SK-N-SH (cell line): ENCODE data around the gene CCT4. TPM values are rescaled to one million over a fixed set of nuclear protein-coding genes. Genes with fewer than 3 reads are reported as not detected.

Source experiments
- CTCF ChIA-PET: fragments of 300-600, 350-600 bp; formaldehyde crosslinking; extraction: SDS; loops from one replicate; lab custom pipeline; 2021; lab: Yijun Ruan, JAX
- POLR2A ChIA-PET: fragments of 350-600 bp; sonication (Branson Sonifier 250); formaldehyde crosslinking; extraction: SDS; loops from one replicate; lab custom pipeline; 2020; ENCODE audit warnings: antibody characterized with exemption, inconsistent platforms; lab: Yijun Ruan, JAX
- DNase-seq: peaks from one replicate; pipeline ENCODE4 v3.0.0; 2012
- H2AFZ ChIP-seq: fragments of 200-600 bp; sonication (generic); 2 replicates; pipeline ENCODE4 v1.8.1; 2016; ENCODE audit warnings: antibody characterized with exemption, mild to moderate bottlenecking, low read depth
- H3F3A ChIP-seq: fragments of 200-600 bp; sonication (generic); replicated peaks from 2 replicates; pipeline ENCODE3; 2016; ENCODE audit warnings: antibody characterized with exemption, mild to moderate bottlenecking; ENCODE audit not compliant: insufficient read depth
- H3K27ac ChIP-seq, 2 experiments: fragments of 200-500 bp in 1 of 2; fragments of 200-600 bp in 1 of 2; sonication (Bioruptor generic) in 1 of 2; sonication (generic), shearing (Covaris generic) in 1 of 2; 2 replicates each; pipeline versions ENCODE4 v1.5.1 to v1.6.1; 2014 to 2016; ENCODE audit warnings: low read depth in 2 of 2, inconsistent platforms in 1 of 2, low read length in 1 of 2, mild to moderate bottlenecking in 1 of 2, mixed read lengths in 1 of 2
- H3K27me3 ChIP-seq: fragments of 200-600 bp; sonication (generic), shearing (Covaris generic); 2 replicates; pipeline ENCODE4 v1.6.1; 2016; ENCODE audit warnings: mixed run types; ENCODE audit not compliant: insufficient read depth
- H3K36me3 ChIP-seq, 2 experiments: fragments of 200-500 bp in 1 of 2; fragments of 200-600 bp in 1 of 2; sonication (Bioruptor generic) in 1 of 2; sonication (generic) in 1 of 2; replicated peaks in 1 of 2; 2 replicates each; pipeline versions ENCODE3 to v1.5.1; 2014 to 2016; ENCODE audit warnings: low read length in 1 of 2, mild to moderate bottlenecking in 1 of 2; ENCODE audit not compliant: insufficient read depth in 2 of 2, control insufficient read depth in 1 of 2
- H3K4me1 ChIP-seq, 2 experiments: fragments of 200-500 bp in 1 of 2; fragments of 200-600 bp in 1 of 2; sonication (Bioruptor generic) in 1 of 2; sonication (generic), shearing (Covaris generic) in 1 of 2; 2 replicates each; pipeline versions ENCODE4 v1.5.1 to v1.6.1; 2014 to 2016; ENCODE audit warnings: low read depth in 1 of 2, low read length in 1 of 2, mixed run types in 1 of 2; ENCODE audit not compliant: insufficient read depth in 2 of 2, control insufficient read depth in 1 of 2
- H3K4me2 ChIP-seq: fragments of 200-600 bp; sonication (generic), shearing (Covaris generic); 2 replicates; pipeline ENCODE4 v1.6.1; 2017; ENCODE audit warnings: mixed run types
- H3K4me3 ChIP-seq, 2 experiments: fragments of 200-500 bp in 1 of 2; fragments of 200-600 bp in 1 of 2; sonication (Bioruptor generic) in 1 of 2; sonication (generic), shearing (Covaris generic) in 1 of 2; 2 replicates each; pipeline versions ENCODE4 v1.5.1 to v1.8.1; 2014 to 2016; ENCODE audit warnings: low read depth in 2 of 2, inconsistent platforms in 1 of 2, low read length in 1 of 2, mild to moderate bottlenecking in 1 of 2, mixed read lengths in 1 of 2, moderate library complexity in 1 of 2
- H3K79me2 ChIP-seq: fragments of 200-600 bp; sonication (generic); 2 replicates; pipeline ENCODE4 v1.8.1; 2017; ENCODE audit warnings: mild to moderate bottlenecking; ENCODE audit not compliant: insufficient read depth
- H3K9ac ChIP-seq: fragments of 200-600 bp; sonication (generic); 2 replicates; pipeline ENCODE4 v1.6.1; 2017; ENCODE audit warnings: mixed run types
- H3K9me2 ChIP-seq: fragments of 200-600 bp; sonication (generic); 2 replicates; pipeline ENCODE4 v1.6.1; 2017; ENCODE audit warnings: mixed run types
- H3K9me3 ChIP-seq: fragments of 200-600 bp; sonication (generic); 2 replicates; pipeline ENCODE4 v1.6.1; 2017; ENCODE audit warnings: mixed run types, mild to moderate bottlenecking, moderate library complexity
- H4K20me1 ChIP-seq: fragments of 200-600 bp; sonication (generic); 2 replicates; pipeline ENCODE4 v1.6.1; 2017; ENCODE audit warnings: mild to moderate bottlenecking, mixed run types; ENCODE audit not compliant: insufficient read depth
- EP300 ChIP-seq, 2 experiments: IDR thresholded peaks; 2 replicates each; pipeline versions ENCODE4 v1.4.0 to v1.6.1; 2012; ENCODE audit warnings: borderline replicate concordance in 1 of 2, low read depth in 1 of 2, low read length in 1 of 2
- EZH2phosphoT487 ChIP-seq: fragments of 200-600 bp; sonication (generic); IDR thresholded peaks from 2 replicates; pipeline ENCODE4 v1.6.1; 2017; ENCODE audit warnings: low read depth, mixed run types, mild to moderate bottlenecking, antibody characterized with exemption, moderate library complexity, borderline replicate concordance
- FOSL2 ChIP-seq: IDR thresholded peaks from 2 replicates; pipeline ENCODE4 v1.4.0; 2012; ENCODE audit warnings: low read depth, mild to moderate bottlenecking, moderate library complexity, borderline replicate concordance
- FOXJ3 ChIP-seq: sonication (generic); formaldehyde crosslinking; IDR thresholded peaks from 2 replicates; pipeline ENCODE4 v1.5.1; 2020; ENCODE audit warnings: mild to moderate bottlenecking, missing genetic modification reagents
- FOXM1 ChIP-seq: IDR thresholded peaks from 2 replicates; pipeline ENCODE4 v1.4.0; 2012; ENCODE audit warnings: low read depth, mild to moderate bottlenecking
- GABPA ChIP-seq: IDR thresholded peaks from 2 replicates; pipeline ENCODE4 v1.4.0; 2012; ENCODE audit warnings: low read depth, mild to moderate bottlenecking
- GATA2 ChIP-seq: sonication (generic); formaldehyde crosslinking; IDR thresholded peaks from 2 replicates; pipeline ENCODE4 v1.5.0; 2020; ENCODE audit warnings: mild to moderate bottlenecking, missing genetic modification reagents
- IRF3 ChIP-seq: fragments of 150-350 bp; IDR thresholded peaks from 2 replicates; pipeline ENCODE4 v1.6.1; 2016; ENCODE audit warnings: mild to moderate bottlenecking, low read depth, low read length
- MEF2A ChIP-seq: IDR thresholded peaks from 2 replicates; pipeline ENCODE4 v1.4.0; 2012; ENCODE audit warnings: low read depth, borderline replicate concordance
- MXI1 ChIP-seq: IDR thresholded peaks from 2 replicates; pipeline ENCODE4 v1.6.1; 2012; ENCODE audit warnings: mild to moderate bottlenecking, low read depth, low read length, improper control_type of control experiment
- NFIC ChIP-seq: IDR thresholded peaks from 2 replicates; pipeline ENCODE4 v1.4.0; 2012; ENCODE audit warnings: borderline replicate concordance
- RAD21 ChIP-seq: IDR thresholded peaks from 2 replicates; pipeline ENCODE4 v1.6.1; 2012; ENCODE audit warnings: mild to moderate bottlenecking, low read length
- RFX5 ChIP-seq: IDR thresholded peaks from 2 replicates; pipeline ENCODE4 v1.6.1; 2012; ENCODE audit warnings: mild to moderate bottlenecking, improper control_type of control experiment, low read length
- SIN3A ChIP-seq: IDR thresholded peaks from 2 replicates; pipeline ENCODE4 v1.6.1; 2012; ENCODE audit warnings: low read depth, mild to moderate bottlenecking, low read length, moderate library complexity, borderline replicate concordance
- TAF1 ChIP-seq: IDR thresholded peaks from 2 replicates; pipeline ENCODE4 v1.6.1; 2012; ENCODE audit warnings: low read depth, mild to moderate bottlenecking, low read length, moderate library complexity, borderline replicate concordance
- TEAD4 ChIP-seq: IDR thresholded peaks from 2 replicates; pipeline ENCODE4 v1.4.0; 2012; ENCODE audit warnings: mild to moderate bottlenecking, borderline replicate concordance; ENCODE audit not compliant: insufficient read depth
- USF1 ChIP-seq: IDR thresholded peaks from 2 replicates; pipeline ENCODE4 v1.4.0; 2012; ENCODE audit warnings: low read depth, borderline replicate concordance
- ZBTB33 ChIP-seq: IDR thresholded peaks from 2 replicates; pipeline ENCODE4 v1.4.0; 2012; ENCODE audit warnings: low read depth, borderline replicate concordance
- WGBS: methylation state at CpG from one replicate; pipeline ENCODE4 v1.1.6; 2017; ENCODE audit warnings: low lambda C conversion rate; 5-methylcytosine and 5-hydroxymethylcytosine counted together
- polyA plus RNA-seq, 3 experiments: library from polyadenylated mRNA; depleted of rRNA; stranded (reverse); fragments of >200 nt; gene quantifications; 2 replicates each; pipeline ENCODE4 v1.2.3, GENCODE V29; 2012
- TF ChIP-seq, protein P1 (sequence below): IDR thresholded peaks from 2 replicates; pipeline ENCODE4 v1.6.1; 2012; ENCODE audit warnings: mild to moderate bottlenecking, low read depth, low read length, moderate library complexity

Gene CCT4
- polyA plus RNA-seq, 1 of the 3 experiments (the other 2 are of a cell fraction), result 75.0 TPM

DNA sequence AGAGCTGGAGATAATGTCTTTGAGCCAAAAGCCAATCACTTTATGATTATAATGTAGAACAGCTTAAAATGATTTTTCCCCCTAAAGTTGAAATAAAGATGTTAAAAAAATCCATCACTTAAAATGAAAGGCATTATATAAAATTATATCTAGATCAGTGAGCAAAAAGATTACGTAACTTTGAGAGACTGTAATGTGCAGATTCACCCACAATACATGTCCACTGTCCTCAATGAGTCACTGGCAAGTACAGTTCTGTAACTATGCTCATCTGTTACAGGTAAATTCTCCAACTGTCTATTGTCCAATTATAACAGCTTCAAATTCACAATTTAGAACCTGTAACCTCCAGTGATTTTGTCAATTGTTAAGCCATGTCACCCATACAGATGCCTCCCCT is 53.6 kb downstream of the CCT4 start:
- no peak overlapping the region for H2AFZ ChIP-seq
- no peak overlapping the region for H3K9ac ChIP-seq
- H3K79me2 ChIP-seq, result no peaks in the 10 kb centered on the region
- no peaks in the 10 kb centered on the region for H3K9me2 ChIP-seq
- CTCF ChIA-PET, result no interaction called here
- no peak overlapping the region for H3K4me2 ChIP-seq
- H3K4me1 ChIP-seq, result no peaks in the 10 kb centered on the region
- no peak overlapping the region for H3K4me3 ChIP-seq
- no peak for DNase-seq
- H3F3A ChIP-seq, result no peaks in the 10 kb centered on the region
- H3K36me3 ChIP-seq, result peaks cover 0 to 2% of the 10 kb centered on the region in 2 experiments
- H4K20me1 ChIP-seq, result no peaks in the 10 kb centered on the region
- no peaks in the 10 kb centered on the region for H3K27me3 ChIP-seq
- WGBS, result 48% methylated on average over 1 of the region's 1 CpG
- H3K27ac ChIP-seq, result no peak overlapping the region
- no peak for TF ChIP-seq FOSL2
- TF ChIP-seq NFIC, result no peak
- no peak for TF ChIP-seq GATA2 (CRISPR knock-in tag)
- TF ChIP-seq RAD21, result no peak
- TF ChIP-seq RFX5, result no peak
- TF ChIP-seq FOXJ3 (CRISPR knock-in tag), result no peak
- TF ChIP-seq MEF2A, result no peak
- no peak for TF ChIP-seq GABPA
- TF ChIP-seq EP300 (IDR thresholded peaks at IDR 0.05; ENCODE audit: borderline replicate concordance in 1 of 2, low read depth in 1 of 2, low read length in 1 of 2), result no peak
- no peak for TF ChIP-seq SIN3A
- TF ChIP-seq FOXM1, result no peak
- no peak for TF ChIP-seq EZH2phosphoT487
- TF ChIP-seq IRF3, result no peak
- no peak for TF ChIP-seq ZBTB33
- TF ChIP-seq USF1, result no peak
- no peak for TF ChIP-seq TEAD4
- TF ChIP-seq, protein P1, sequence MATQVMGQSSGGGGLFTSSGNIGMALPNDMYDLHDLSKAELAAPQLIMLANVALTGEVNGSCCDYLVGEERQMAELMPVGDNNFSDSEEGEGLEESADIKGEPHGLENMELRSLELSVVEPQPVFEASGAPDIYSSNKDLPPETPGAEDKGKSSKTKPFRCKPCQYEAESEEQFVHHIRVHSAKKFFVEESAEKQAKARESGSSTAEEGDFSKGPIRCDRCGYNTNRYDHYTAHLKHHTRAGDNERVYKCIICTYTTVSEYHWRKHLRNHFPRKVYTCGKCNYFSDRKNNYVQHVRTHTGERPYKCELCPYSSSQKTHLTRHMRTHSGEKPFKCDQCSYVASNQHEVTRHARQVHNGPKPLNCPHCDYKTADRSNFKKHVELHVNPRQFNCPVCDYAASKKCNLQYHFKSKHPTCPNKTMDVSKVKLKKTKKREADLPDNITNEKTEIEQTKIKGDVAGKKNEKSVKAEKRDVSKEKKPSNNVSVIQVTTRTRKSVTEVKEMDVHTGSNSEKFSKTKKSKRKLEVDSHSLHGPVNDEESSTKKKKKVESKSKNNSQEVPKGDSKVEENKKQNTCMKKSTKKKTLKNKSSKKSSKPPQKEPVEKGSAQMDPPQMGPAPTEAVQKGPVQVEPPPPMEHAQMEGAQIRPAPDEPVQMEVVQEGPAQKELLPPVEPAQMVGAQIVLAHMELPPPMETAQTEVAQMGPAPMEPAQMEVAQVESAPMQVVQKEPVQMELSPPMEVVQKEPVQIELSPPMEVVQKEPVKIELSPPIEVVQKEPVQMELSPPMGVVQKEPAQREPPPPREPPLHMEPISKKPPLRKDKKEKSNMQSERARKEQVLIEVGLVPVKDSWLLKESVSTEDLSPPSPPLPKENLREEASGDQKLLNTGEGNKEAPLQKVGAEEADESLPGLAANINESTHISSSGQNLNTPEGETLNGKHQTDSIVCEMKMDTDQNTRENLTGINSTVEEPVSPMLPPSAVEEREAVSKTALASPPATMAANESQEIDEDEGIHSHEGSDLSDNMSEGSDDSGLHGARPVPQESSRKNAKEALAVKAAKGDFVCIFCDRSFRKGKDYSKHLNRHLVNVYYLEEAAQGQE, result no peak
- TF ChIP-seq TAF1, result no peak
- no peak for TF ChIP-seq MXI1
- TF ChIP-seq, all 33 proteins: peak for 0
- POLR2A ChIA-PET, result no interaction called here
- H3K9me3 ChIP-seq, result no peaks in the 10 kb centered on the region
